Measurements from ENCODE around the gene PRDM2. TPM values are rescaled to one million over a fixed set of nuclear protein-coding genes. Genes with fewer than 3 reads are reported as not detected.

The PRDM2 gene
- total RNA-seq, 1 donor = 124 TPM

DNA sequence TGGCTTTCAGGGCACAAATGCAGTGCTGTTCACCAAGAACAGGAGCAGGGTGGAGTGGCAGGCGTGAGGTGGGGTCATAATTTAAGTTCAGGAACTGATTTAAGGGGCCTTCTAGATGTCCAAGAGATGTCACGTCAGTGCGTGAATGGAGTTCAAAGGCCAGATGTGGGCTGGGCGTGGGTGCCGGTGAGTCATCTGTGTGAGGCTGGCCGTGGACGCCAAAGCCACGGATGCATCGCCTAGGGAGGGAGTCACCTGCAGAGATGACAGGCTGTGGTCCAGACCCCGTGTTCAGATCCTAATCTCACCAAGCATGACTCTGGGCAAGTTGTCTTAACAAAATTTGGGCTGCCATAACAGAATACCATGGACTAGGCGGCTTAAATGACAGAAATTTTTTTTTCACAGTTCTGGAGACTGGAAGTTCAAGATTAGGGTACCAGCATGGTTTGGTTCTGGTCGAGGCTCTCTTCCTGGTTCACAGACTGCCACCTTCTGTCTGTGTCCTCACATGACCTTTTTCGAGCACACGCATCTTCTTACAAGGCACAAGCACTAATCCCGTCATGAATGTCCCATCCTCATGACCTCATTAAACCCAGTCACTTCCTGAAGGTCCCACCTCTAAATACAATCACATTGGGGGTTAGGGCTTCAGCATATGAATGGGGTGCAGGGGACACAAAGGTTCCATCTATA lies 109.6 kb downstream of the PRDM2 start:
- Histone ChIP-seq H3K4me1 (ENCODE audit: insufficient read depth, low read length) (no peaks in the 10 kb centered on the region), H3K27me3 (ENCODE audit: insufficient read depth, low read length) (no peaks in the 10 kb centered on the region), H3K9me3 (ENCODE audit: low read depth, low read length) (no peaks in the 10 kb centered on the region), H3K4me3 (ENCODE audit: low read length) (no peak overlapping the region)

DNA sequence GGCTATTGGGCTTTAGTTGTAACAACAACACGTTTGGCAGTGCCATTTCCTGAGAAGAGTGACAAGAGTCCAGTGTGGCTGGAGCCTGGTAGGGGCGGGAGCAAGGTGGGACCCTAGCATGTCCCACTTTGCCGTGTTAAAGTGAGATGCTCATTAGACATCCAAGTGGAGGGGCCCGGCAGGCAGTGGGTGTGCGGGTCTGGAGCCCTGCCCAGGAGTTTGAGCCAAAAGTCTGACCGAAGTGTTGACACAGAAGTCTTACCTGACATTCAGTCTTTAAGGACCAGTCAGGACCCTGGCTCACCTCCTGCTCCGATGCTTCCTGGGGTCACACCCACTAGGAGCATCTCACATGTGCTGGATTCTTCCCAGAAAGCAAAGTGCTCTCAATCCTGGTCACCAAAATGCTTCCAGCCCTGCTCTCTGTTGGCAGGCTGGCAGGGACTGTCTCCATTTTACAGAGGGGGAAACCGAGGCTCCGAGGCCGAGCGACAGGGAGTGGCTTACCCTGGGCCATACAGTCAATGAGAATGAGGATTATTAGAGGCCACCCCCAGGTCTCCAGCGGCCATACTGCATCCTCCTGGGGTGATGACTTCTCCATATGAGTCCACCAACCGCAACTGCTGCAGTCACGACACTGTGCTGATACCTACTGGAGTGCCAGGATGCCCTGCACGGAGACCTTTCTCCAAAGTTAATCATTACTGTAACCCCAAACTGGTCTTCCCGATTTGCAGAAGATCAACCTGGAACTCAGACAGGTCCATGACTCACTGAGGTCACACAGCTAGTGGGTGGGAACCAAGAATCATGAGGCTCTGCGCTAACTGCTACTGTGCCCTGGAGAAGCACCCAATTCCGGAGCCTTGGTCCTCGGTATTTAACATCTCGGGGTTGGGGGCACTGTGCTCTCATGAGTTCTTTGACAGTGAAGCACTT lies 112.7 kb downstream of the PRDM2 start:
- Histone ChIP-seq H3K4me3 (ENCODE audit: low read length) (no peak overlapping the region), H3K4me1 (ENCODE audit: insufficient read depth, low read length) (no peaks in the 10 kb centered on the region), H3K9me3 (ENCODE audit: low read depth, low read length) (no peaks in the 10 kb centered on the region), H3K27me3 (ENCODE audit: insufficient read depth, low read length) (no peaks in the 10 kb centered on the region)

DNA sequence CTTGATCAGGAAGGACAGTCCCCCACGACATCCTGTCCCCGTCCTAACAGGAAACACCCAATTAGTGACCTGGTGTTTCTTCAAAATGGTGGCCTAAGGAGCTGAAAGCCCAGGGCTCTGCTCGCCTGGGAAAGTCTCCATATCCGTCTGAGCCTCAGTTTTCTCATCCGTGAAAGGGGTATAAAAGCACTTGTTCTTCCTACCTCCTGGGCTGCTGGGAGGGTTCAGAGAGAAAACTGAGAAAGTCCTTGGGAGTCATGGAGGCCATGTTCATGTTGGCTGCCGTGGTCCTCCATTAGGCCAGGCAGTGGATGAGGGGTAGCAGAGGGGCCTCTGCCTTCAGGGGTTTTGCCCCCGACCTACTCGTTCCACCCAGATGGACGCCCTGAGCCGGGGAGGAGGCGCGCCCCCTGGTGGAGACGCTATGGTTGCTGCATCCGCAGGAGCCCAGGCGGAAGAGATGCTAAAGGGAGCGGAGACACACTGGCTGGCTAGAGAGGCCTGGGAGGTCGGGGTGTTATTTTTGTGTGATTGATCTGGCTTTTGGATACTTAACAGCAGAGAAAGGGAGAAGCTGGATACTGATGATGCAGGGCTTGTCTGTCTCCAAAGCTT lies 113.5 kb downstream of the PRDM2 start:
- Histone ChIP-seq H3K4me1 (ENCODE audit: insufficient read depth, low read length) (no peaks in the 10 kb centered on the region), H3K4me3 (ENCODE audit: low read length) (no peak overlapping the region), H3K27me3 (ENCODE audit: insufficient read depth, low read length) (no peaks in the 10 kb centered on the region), H3K9me3 (ENCODE audit: low read depth, low read length) (no peaks in the 10 kb centered on the region)

DNA sequence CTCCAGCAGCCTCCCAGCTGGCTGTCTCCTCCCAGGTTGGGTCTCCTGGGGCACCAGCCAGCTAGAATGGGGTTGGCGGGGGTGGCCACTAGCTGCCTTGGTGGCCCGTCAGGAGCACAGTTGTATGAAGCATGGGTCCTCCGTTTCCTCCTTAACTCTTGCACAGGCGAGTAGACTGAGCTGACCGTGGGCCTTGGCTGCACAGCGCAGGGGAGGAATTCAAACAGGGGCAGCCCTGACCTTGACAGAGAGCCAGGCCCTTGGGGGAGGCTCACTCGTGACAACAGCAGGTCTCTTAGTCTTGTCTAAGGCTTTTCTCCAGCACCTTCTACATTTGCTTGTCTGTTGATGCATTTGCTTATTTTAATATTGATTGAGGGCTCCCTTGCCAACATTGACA lies 114.1 kb downstream of the PRDM2 start:
- Histone ChIP-seq H3K4me1 (ENCODE audit: insufficient read depth, low read length) (no peaks in the 10 kb centered on the region), H3K27me3 (ENCODE audit: insufficient read depth, low read length) (no peaks in the 10 kb centered on the region), H3K9me3 (ENCODE audit: low read depth, low read length) (no peaks in the 10 kb centered on the region), H3K4me3 (ENCODE audit: low read length) (no peak overlapping the region)

DNA sequence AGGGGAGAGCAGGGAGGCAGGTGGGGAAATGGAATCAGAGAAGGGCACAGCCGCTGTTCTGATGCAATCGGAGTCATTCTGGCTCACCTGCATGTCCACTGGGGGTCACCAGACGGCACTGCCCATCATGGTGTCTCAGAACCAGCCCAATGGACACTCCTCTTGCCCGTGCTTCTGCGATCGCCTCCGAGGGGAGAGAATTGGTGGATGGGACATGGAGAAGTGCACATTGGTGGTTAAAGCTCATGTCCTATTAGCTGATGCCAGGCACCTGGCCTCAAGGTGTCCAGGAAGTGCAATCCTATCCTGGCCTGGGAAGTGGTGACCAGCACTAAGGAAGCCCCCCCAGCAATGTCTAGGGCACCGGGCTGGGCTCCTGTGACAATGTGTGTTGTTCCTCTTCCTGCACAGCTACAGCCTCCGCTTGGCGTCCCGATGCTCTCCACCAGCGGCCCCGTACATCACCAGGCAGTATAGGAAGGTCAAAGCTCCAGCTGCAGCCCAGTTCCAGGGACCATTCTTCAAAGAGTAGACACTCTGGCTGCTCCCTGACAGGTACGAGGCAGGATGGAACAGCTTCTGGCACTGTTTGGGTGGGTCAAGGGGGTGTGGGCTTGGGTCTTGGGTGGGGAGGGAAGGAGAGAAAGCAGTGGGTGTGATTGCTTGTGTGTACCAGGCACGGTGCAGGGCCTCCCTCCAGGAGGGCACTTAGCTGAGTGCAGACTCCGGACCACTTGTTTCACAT lies 116.2 kb downstream of the PRDM2 start:
- H3K9me3 ChIP-seq (ENCODE audit: low read depth, low read length) = no peaks in the 10 kb centered on the region
- H3K4me3 ChIP-seq (ENCODE audit: low read length) = no peak overlapping the region
- no peaks in the 10 kb centered on the region for H3K27me3 ChIP-seq (ENCODE audit: insufficient read depth, low read length)
- H3K4me1 ChIP-seq (ENCODE audit: insufficient read depth, low read length) = no peaks in the 10 kb centered on the region

DNA sequence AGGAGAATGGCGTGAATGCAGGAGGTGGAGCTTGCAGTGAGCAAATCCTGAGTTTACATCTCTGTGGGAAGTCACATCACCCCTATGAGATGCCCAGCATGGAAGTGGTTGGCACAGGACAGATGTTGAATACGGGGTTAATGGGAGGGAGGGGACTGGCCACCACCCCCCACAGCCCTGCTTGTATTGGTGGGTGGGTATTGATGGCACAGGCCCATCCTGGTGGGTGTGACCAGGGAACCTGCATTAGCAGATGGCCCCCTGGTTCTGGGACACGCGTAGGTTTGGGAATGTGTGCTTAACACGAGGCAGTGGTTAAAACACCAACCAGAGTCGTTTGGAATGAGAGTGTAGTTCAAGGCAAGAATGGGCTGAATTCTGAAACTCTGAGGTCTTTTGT lies 117.9 kb downstream of the PRDM2 start:
- Histone ChIP-seq H3K9me3 (ENCODE audit: low read depth, low read length) (no peaks in the 10 kb centered on the region), H3K4me1 (ENCODE audit: insufficient read depth, low read length) (no peaks in the 10 kb centered on the region), H3K4me3 (ENCODE audit: low read length) (no peak overlapping the region), H3K27me3 (ENCODE audit: insufficient read depth, low read length) (no peaks in the 10 kb centered on the region)

GRCh38 chr1:13818926-13819325 lies 118.9 kb downstream of the PRDM2 start:
- Histone ChIP-seq H3K4me3 (ENCODE audit: low read length) (no peak overlapping the region), H3K9me3 (ENCODE audit: low read depth, low read length) (no peaks in the 10 kb centered on the region), H3K27me3 (ENCODE audit: insufficient read depth, low read length) (no peaks in the 10 kb centered on the region), H3K4me1 (ENCODE audit: insufficient read depth, low read length) (no peaks in the 10 kb centered on the region)

DNA sequence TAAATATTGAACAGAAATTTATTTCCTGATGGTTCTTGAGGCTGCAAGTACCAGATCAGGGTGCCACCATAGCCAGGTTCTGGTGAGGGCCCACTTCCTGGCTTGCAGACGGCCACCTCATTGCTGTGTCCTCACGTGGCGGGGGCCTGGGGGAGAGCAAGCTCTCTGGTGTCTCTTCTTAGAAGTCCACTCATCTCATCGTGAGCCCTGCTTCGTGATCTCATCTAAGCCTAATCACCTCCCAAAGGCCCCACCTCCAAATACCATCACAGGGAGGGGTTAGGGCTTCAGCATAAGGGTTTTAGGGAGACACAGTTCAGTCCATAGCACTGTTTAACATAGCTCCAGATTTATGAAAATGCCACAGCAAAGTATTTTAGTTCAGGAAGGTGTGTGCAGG lies 119.7 kb downstream of the PRDM2 start:
- H3K4me3 ChIP-seq (ENCODE audit: low read length) = no peak overlapping the region

GRCh38 chr1:13820055-13820454 lies 120.1 kb downstream of the PRDM2 start:
- Histone ChIP-seq H3K27me3 (ENCODE audit: insufficient read depth, low read length) (no peaks in the 10 kb centered on the region), H3K4me1 (ENCODE audit: insufficient read depth, low read length) (no peaks in the 10 kb centered on the region), H3K9me3 (ENCODE audit: low read depth, low read length) (no peaks in the 10 kb centered on the region), H3K4me3 (ENCODE audit: low read length) (no peak overlapping the region)

More for the DNA sequence above, 119.7 kb downstream of the PRDM2 start:
- no peaks in the 10 kb centered on the region for H3K27me3 ChIP-seq (ENCODE audit: insufficient read depth, low read length)
- H3K4me1 ChIP-seq (ENCODE audit: insufficient read depth, low read length) = no peaks in the 10 kb centered on the region
- no peaks in the 10 kb centered on the region for H3K9me3 ChIP-seq (ENCODE audit: low read depth, low read length)

DNA sequence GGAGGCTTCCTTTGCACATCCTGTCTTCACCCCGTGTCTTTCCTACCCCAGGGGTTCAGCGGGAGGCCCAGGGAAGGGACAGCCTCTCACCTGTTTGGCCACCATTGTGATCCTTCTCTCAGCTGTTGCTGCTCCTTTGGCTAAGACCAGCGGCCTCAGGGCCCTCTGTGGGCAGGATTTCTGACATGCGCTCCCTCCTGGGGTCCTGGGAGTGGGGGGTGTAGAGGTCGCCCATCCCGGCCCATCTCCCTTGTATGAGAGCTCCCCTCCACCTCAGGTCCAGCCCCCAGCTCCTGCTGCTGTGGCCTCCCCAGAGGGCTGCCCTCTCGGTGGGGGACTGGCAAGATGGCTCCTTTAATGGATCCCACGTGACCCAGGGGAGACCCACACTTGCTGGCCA lies 120.5 kb downstream of the PRDM2 start:
- no peaks in the 10 kb centered on the region for H3K4me1 ChIP-seq (ENCODE audit: insufficient read depth, low read length)
- H3K4me3 ChIP-seq (ENCODE audit: low read length) = no peak overlapping the region
- H3K9me3 ChIP-seq (ENCODE audit: low read depth, low read length) = no peaks in the 10 kb centered on the region
- no peaks in the 10 kb centered on the region for H3K27me3 ChIP-seq (ENCODE audit: insufficient read depth, low read length)

DNA sequence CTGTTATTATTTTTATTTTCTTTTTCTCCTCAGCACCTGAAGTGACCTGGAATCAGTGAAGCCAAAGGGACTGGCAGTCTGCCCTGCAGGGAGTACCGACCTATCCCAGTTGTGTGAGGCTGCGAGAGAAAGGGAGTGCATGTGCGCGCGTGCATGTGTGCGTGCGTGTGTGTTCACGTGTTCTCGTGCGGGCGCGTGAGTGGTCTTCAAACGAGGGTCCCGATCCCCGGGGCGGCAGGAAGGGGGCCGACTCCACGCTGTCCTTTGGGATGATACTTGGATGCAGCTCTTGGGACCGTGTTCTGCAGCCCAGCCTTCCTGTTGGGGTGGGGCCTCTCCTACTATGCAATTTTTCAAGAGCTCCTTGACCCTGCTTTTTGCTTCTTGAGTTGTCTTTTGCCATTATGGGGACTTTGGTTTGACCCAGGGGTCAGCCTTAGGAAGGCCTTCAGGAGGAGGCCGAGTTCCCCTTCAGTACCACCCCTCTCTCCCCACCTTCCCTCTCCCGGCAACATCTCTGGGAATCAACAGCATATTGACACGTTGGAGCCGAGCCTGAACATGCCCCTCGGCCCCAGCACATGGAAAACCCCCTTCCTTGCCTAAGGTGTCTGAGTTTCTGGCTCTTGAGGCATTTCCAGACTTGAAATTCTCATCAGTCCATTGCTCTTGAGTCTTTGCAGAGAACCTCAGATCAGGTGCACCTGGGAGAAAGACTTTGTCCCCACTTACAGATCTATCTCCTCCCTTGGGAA lies 123.3 kb downstream of the PRDM2 start:
- no peak overlapping the region for H3K4me3 ChIP-seq (ENCODE audit: low read length)
- no peaks in the 10 kb centered on the region for H3K4me1 ChIP-seq (ENCODE audit: insufficient read depth, low read length)
- H3K27me3 ChIP-seq (ENCODE audit: insufficient read depth, low read length) = no peaks in the 10 kb centered on the region
- H3K9me3 ChIP-seq (ENCODE audit: low read depth, low read length) = no peaks in the 10 kb centered on the region

DNA sequence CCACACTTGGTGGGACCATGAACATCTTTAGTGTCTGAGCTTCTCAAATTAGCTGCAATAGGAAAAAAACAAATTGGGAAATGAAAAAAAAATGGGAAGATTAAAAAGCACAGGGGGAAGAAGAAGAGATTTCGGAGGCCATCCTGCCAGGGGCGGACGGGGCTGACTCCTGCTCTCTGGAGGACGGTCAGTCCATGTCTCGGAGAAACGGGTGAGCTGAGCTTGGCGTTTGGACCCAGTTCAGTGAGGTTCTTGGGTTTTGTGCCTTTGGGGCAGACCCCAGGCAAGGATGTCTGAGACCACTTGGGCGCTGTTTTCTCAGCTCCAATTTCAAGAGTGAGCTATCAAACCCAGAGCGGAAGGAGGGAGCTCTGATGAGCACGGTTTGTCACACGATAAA lies 123.9 kb downstream of the PRDM2 start:
- Histone ChIP-seq H3K27me3 (ENCODE audit: insufficient read depth, low read length) (no peaks in the 10 kb centered on the region), H3K4me3 (ENCODE audit: low read length) (no peak overlapping the region), H3K4me1 (ENCODE audit: insufficient read depth, low read length) (no peaks in the 10 kb centered on the region), H3K9me3 (ENCODE audit: low read depth, low read length) (no peaks in the 10 kb centered on the region)

- no peak overlapping the region for H3K4me3 ChIP-seq (ENCODE audit: low read length)
- no peaks in the 10 kb centered on the region for H3K4me1 ChIP-seq (ENCODE audit: insufficient read depth, low read length)
- no peaks in the 10 kb centered on the region for H3K9me3 ChIP-seq (ENCODE audit: low read depth, low read length)
- H3K27me3 ChIP-seq (ENCODE audit: insufficient read depth, low read length) = no peaks in the 10 kb centered on the region
Observed at GRCh38 chr1:13824626-13825025, 124.6 kb downstream of the PRDM2 start.

DNA sequence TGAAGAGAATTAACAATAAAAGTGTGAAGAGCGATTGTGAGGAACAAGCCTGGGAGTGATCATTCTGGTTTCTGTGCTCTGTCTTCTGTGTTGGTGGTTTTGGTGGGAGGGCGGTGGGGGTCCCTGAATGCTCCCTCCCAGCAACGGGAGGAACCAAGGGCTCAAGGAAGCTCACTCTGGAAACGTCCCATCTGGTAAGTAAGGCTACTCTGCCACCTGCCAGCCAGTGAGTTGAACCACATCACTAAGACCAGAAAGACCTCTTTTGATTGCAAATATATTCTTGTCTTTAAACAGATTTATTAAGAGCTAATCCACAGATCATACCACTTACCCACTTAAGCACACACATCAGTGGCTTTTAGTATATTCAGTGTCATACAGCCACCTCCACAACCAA lies 125.0 kb downstream of the PRDM2 start:
- no peaks in the 10 kb centered on the region for H3K9me3 ChIP-seq (ENCODE audit: low read depth, low read length)

More for the DNA sequence above, 125.0 kb downstream of the PRDM2 start:
- no peak overlapping the region for H3K4me3 ChIP-seq (ENCODE audit: low read length)
- no peaks in the 10 kb centered on the region for H3K4me1 ChIP-seq (ENCODE audit: insufficient read depth, low read length)
- no peaks in the 10 kb centered on the region for H3K27me3 ChIP-seq (ENCODE audit: insufficient read depth, low read length)
